Uterus (tissue), 4 donors: ENCODE results near the gene EVA1C. TPM values are rescaled to one million over a fixed set of nuclear protein-coding genes. Genes with fewer than 3 reads are reported as not detected.

Experiments used
- DNase-seq, 2 donors: peaks; one replicate each; pipeline ENCODE4 v3.0.0-alpha.2; 2019 to 2020
- H3K27ac ChIP-seq, 2 donors: fragments of 200-600 bp; sonication (generic); 1 replicate in 1 of 2; 2 replicates in 1 of 2; pipeline ENCODE4 v1.5.1; 2016 to 2018
- H3K27me3 ChIP-seq, 2 donors: fragments of 200-600 bp; sonication (generic); one replicate each; pipeline ENCODE4 v1.5.1; 2018 to 2019; ENCODE audit warnings: control low read depth in 1 of 2
- H3K36me3 ChIP-seq, 2 donors: fragments of 200-600 bp; sonication (generic); one replicate each; pipeline ENCODE4 v1.5.1; 2019; ENCODE audit warnings: control low read depth in 1 of 2
- H3K4me1 ChIP-seq, 2 donors: fragments of 200-600 bp; sonication (generic); one replicate each; pipeline ENCODE4 v1.5.1; 2018 to 2019; ENCODE audit warnings: control low read depth in 1 of 2
- H3K4me3 ChIP-seq, 2 donors: fragments of 200-600 bp; sonication (generic); 1 replicate in 1 of 2; 2 replicates in 1 of 2; pipeline ENCODE4 v1.5.1; 2018 to 2019; ENCODE audit warnings: mild to moderate bottlenecking in 1 of 2
- H3K9me3 ChIP-seq, 2 donors: fragments of 200-600 bp; sonication (generic); one replicate each; pipeline ENCODE4 v1.5.1; 2019; ENCODE audit warnings: control low read depth in 1 of 2
- POLR2A ChIP-seq, 2 donors: fragments of 450-650 bp; IDR thresholded peaks; one replicate each; pipeline ENCODE4 v1.6.1; 2016; ENCODE audit warnings: antibody characterized with exemption in 2 of 2, mild to moderate bottlenecking in 1 of 2, moderate library complexity in 1 of 2
- intact Hi-C: fragments of 100-400 bp; cut with DNase I; formaldehyde crosslinking; loops from one replicate; pipeline ENCODE4 v1.15.1; 2023; ENCODE audit warnings: low total_unique reads
- total RNA-seq, 4 donors: library from RNA; depleted of rRNA in 3 of 4; stranded (reverse); fragments of >200 nt in 3 of 4; gene quantifications; one replicate each; pipeline versions ENCODE4 v1.1.0 to v1.2.4, GENCODE V29; 2014 to 2023
- TF ChIP-seq, protein P1 (sequence below), 4 experiments: fragments of 200-600 bp in 2 of 4; fragments of 450-650 bp in 2 of 4; sonication (generic) in 2 of 4; IDR thresholded peaks; one replicate each; pipeline ENCODE4 v1.5.1; 2016 to 2019; ENCODE audit warnings: antibody characterized with exemption in 4 of 4, mild to moderate bottlenecking in 2 of 4, moderate library complexity in 1 of 4
- donor health status: DM: yes; HTN: yes; CAD: no.

The EVA1C gene
- total RNA-seq, 4 donors from 2014 or later: 8.3 to 105 (median 48.7) TPM

DNA sequence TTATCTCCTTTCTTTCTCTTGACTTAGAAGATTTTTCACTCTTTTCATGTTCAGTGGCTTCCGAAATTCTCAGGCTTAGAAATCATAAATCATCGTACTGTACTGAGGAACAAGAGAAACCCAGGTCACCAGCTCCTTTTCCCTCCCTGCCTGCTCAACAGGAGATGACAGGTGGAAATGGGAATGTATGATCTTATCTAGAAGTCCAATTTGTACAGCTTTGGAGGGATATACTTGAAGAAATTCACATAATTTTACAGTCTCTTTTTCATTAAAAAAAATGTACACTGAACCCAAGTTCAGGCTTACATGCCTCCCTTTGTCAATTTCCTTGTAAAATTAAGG, 11.7 kb downstream of the EVA1C start:
- TF ChIP-seq, protein P1, sequence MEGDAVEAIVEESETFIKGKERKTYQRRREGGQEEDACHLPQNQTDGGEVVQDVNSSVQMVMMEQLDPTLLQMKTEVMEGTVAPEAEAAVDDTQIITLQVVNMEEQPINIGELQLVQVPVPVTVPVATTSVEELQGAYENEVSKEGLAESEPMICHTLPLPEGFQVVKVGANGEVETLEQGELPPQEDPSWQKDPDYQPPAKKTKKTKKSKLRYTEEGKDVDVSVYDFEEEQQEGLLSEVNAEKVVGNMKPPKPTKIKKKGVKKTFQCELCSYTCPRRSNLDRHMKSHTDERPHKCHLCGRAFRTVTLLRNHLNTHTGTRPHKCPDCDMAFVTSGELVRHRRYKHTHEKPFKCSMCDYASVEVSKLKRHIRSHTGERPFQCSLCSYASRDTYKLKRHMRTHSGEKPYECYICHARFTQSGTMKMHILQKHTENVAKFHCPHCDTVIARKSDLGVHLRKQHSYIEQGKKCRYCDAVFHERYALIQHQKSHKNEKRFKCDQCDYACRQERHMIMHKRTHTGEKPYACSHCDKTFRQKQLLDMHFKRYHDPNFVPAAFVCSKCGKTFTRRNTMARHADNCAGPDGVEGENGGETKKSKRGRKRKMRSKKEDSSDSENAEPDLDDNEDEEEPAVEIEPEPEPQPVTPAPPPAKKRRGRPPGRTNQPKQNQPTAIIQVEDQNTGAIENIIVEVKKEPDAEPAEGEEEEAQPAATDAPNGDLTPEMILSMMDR (IDR thresholded peaks at IDR 0.05): no peak
- no peak for TF ChIP-seq POLR2A (IDR thresholded peaks at IDR 0.05)
- no peak overlapping the region for H3K27ac ChIP-seq
- intact Hi-C loops: no loop called here

DNA sequence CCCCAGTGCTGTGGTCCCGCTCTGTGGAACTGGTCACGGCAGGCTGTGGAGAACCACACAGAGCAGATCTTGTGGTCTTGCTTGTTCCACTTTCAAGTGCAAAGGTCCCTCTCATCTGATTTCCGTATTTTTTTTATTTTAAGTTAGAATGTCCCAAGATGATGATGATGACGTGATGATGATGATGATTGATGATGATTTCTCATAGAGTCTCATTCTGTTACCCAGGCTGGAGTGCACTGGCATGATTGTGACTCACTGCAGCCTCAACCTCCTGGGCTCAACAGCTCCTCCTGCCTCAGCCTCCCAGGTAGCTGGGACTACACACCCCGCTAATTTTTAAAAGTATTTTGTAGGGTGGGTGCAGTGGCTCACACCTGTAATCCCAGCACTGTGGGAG, 12.2 kb downstream of the EVA1C start:
- intact Hi-C loops: no loop called here
- no peaks in the 10 kb centered on the region for H3K9me3 ChIP-seq
- DNase-seq: no peak
- H3K4me1 ChIP-seq: peaks cover 5 to 13% of the 10 kb centered on the region in 2 donors
- no peaks in the 10 kb centered on the region for H3K36me3 ChIP-seq
- TF ChIP-seq POLR2A (IDR thresholded peaks at IDR 0.05): no peak
- TF ChIP-seq, protein P1 (IDR thresholded peaks at IDR 0.05): no peak
- no peak overlapping the region for H3K27ac ChIP-seq
- H3K4me3 ChIP-seq: no peak overlapping the region
- H3K27me3 ChIP-seq: no peaks in the 10 kb centered on the region

More for the DNA sequence above, 11.7 kb downstream of the EVA1C start:
- H3K36me3 ChIP-seq: no peaks in the 10 kb centered on the region
- DNase-seq: no peak
- H3K27me3 ChIP-seq: no peaks in the 10 kb centered on the region
- H3K4me1 ChIP-seq: peaks cover 4 to 13% of the 10 kb centered on the region in 2 donors
- no peaks in the 10 kb centered on the region for H3K9me3 ChIP-seq
- no peak overlapping the region for H3K4me3 ChIP-seq

DNA sequence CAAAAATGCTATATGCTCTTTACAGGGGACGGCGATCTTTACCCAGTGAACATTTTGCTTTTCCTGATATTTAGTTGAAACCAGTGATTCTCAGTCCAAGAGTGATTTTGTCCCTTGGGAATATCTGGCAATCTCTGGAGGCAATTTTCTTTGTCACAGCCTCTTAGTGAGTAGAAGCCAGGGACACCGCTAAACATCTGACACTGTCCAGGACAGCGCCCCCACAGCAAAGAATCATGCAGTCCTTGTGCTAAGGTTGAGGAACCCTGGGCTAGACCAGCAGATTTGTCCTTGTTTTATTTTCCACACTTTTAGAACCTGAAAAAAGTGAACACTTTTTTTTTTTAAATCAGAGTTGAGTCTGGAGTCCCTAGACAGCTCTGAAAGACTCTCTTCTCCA, 13.1 kb downstream of the EVA1C start:
- Histone ChIP-seq H3K4me3 (no peak overlapping the region), H3K27ac (peak overlapping the region; percentile 21 to 62), H3K9me3 (no peaks in the 10 kb centered on the region), H3K4me1 (peaks cover 5 to 8% of the 10 kb centered on the region in 2 donors), H3K36me3 (no peaks in the 10 kb centered on the region), H3K27me3 (no peaks in the 10 kb centered on the region)
- DNase-seq: no peak
- no peak for TF ChIP-seq POLR2A (IDR thresholded peaks at IDR 0.05)
- intact Hi-C loops: no loop called here

DNA sequence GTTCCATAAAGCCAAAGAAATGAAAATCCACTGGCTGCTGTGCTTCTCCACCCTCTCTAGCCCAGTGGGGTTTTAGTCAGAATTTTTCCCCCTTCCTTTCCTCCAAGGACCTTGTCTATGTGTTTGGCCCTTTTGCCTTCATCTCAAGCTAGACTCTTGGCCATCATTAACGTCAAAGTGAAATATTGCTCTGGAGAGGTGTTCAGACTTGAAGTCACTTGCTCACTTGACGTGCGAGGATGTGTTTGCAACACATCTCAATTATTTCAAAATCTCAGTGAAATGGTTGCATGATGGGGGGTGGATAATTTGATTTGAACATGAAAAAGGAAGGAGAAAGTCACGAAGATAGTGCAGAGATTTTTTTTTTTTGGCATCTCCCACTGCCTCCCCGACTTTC, 13.6 kb downstream of the EVA1C start:
- Histone ChIP-seq H3K4me1 (peaks cover 5 to 8% of the 10 kb centered on the region in 2 donors), H3K27ac (peak overlapping the region; percentile 21 to 62)
- intact Hi-C loops: no loop called here

DNA sequence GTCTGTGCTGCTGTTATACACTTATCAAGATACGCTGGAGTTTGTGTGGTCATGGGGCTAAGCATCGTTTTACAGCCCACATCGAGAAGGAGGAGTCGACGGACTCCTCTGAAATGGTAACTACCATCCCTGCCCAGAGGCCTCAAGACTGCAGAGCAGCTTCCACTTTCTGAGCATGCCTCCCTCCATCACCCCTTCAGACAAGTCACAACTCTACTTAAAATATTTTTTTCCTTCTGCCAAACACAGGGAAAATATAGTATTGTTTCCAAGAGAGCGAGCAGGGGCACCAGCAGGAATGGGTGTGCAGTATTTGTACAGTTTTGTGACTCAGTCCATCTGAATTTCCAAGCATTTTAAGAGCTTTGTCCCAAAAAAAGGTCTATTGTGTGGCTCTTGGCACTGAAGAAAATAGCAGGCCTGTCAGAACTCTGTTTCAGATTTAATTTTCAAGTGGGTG, 14.1 kb downstream of the EVA1C start:
- Histone ChIP-seq H3K4me3 (no peak overlapping the region), H3K4me1 (peaks cover 5 to 8% of the 10 kb centered on the region in 2 donors), H3K27me3 (no peaks in the 10 kb centered on the region), H3K27ac (peak overlapping the region; percentile 21 to 62), H3K36me3 (no peaks in the 10 kb centered on the region), H3K9me3 (no peaks in the 10 kb centered on the region)
- intact Hi-C loops: no loop called here
- DNase-seq: no peak
- TF ChIP-seq, protein P1 (IDR thresholded peaks at IDR 0.05): no peak
- no peak for TF ChIP-seq POLR2A (IDR thresholded peaks at IDR 0.05)

More for the DNA sequence above, 13.6 kb downstream of the EVA1C start:
- no peaks in the 10 kb centered on the region for H3K36me3 ChIP-seq
- no peak for DNase-seq
- TF ChIP-seq, protein P1 (IDR thresholded peaks at IDR 0.05): no peak
- no peak for TF ChIP-seq POLR2A (IDR thresholded peaks at IDR 0.05)
- H3K27me3 ChIP-seq: no peaks in the 10 kb centered on the region
- no peak overlapping the region for H3K4me3 ChIP-seq
- no peaks in the 10 kb centered on the region for H3K9me3 ChIP-seq
